ENCODE results near the gene RIN3. TPM values are rescaled to one million over a fixed set of nuclear protein-coding genes. Genes with fewer than 3 reads are reported as not detected.

RIN3 gene
- total RNA-seq, 1 donor from 2014 or later = 0.76 TPM

DNA sequence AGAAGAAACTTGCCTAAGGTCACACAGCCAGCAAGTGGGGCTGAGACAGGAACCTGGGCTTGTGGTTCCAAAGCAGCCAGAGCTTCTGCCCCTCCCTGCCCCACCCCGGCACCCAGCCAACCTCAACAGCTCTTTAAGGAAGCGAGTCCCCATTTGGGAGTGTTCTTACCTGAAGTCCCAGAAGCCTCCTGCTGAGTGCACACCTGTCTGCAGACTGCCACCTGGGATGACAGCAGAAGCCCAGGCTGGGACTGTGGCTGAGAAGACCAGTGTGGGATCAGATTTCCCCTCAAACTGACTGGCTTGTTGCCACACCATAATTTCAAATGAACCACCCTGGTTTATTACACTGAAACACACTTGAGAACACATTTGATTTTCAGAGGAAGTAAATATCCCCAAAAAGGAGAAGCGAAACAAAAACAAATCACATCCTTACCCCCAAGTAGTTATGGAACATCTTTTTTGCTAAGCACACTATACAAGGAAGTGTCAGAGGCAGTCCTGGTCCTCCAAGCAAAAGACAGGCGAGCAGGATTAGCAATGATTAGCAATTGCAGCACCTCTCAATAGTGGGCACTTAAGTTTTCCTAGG lies 6.3 kb upstream of the RIN3 start:
- H3K9me3 Mint-ChIP-seq (ENCODE audit: unreplicated experiment) = peaks cover 1% of the 10 kb centered on the region

DNA sequence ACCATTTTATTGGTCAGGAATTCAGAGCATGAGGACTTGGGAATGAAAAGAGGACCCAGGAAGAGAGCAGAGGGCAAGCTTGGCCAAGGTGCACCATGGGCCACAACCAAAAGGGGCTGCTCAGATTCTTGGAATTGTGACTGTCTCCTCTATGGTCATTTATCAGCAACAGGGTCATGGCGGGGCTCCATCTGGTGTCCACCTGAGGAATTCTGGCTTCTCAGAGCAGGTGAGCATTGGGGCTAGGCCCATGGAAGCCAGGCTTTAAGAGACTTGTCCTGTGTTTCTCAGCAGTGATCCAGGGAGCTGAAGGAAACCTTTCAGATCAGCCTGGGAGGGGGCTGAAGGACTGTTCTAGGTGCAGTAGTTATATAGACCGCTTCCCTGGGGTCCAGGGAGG lies 2.6 kb upstream of the RIN3 start:
- Mint-ChIP-seq H3K36me3 (ENCODE audit: unreplicated experiment) (peaks cover 5% of the 10 kb centered on the region), H3K27me3 (ENCODE audit: unreplicated experiment) (peaks cover 6% of the 10 kb centered on the region)

More for the DNA sequence above, 6.3 kb upstream of the RIN3 start:
- Mint-ChIP-seq H3K27me3 (ENCODE audit: unreplicated experiment) (peaks cover 8% of the 10 kb centered on the region), H3K36me3 (ENCODE audit: unreplicated experiment) (peaks cover 2% of the 10 kb centered on the region), H3K27ac (ENCODE audit: unreplicated experiment) (no peak overlapping the region), H3K4me1 (ENCODE audit: low read depth, unreplicated experiment) (no peaks in the 10 kb centered on the region), H3K4me3 (ENCODE audit: unreplicated experiment) (no peak overlapping the region)
- DNase-seq = no peak
- TF ChIP-seq, protein P1, sequence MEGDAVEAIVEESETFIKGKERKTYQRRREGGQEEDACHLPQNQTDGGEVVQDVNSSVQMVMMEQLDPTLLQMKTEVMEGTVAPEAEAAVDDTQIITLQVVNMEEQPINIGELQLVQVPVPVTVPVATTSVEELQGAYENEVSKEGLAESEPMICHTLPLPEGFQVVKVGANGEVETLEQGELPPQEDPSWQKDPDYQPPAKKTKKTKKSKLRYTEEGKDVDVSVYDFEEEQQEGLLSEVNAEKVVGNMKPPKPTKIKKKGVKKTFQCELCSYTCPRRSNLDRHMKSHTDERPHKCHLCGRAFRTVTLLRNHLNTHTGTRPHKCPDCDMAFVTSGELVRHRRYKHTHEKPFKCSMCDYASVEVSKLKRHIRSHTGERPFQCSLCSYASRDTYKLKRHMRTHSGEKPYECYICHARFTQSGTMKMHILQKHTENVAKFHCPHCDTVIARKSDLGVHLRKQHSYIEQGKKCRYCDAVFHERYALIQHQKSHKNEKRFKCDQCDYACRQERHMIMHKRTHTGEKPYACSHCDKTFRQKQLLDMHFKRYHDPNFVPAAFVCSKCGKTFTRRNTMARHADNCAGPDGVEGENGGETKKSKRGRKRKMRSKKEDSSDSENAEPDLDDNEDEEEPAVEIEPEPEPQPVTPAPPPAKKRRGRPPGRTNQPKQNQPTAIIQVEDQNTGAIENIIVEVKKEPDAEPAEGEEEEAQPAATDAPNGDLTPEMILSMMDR (IDR thresholded peaks at IDR 0.05; ENCODE audit: partially characterized antibody, unreplicated experiment) = no peak

DNA sequence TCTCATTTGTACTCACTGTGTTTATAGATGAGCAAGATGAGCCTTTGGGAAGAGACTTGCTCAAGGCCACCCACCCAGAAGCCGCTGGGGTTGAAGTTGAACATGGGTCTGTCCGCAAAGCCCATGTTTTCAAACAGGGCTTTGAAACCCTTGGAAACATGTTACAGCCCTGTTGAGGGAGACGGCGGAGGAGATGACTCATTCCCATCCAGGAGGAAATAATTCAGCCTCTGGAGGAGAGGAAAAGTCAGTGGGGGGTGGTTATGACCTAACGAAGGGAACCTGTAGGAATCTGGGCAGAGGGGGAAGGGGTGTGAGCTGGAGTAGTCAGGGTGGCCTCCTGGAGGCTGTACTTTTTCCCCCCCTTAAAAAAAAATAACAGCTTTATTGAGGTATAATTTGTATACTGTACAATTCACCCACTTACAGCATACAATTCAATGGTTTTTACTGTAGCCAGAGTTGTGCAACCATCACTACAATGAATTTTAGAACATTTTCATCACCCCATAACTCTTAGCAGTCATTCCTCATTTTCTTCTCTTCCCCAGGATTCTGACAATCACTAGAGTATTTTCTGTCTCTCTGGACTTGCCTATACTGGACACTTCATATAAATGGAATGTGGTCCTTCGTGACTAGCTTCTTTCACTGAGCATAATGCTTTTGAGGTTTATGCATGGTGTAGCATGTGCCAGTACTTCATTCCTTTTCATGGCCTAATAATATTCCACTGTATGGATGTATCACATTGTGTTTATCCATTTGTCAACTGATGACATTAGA lies 1.9 kb upstream of the RIN3 start:
- H3K27ac Mint-ChIP-seq (ENCODE audit: unreplicated experiment) = no peak overlapping the region
- H3K27me3 Mint-ChIP-seq (ENCODE audit: unreplicated experiment) = peaks cover 6% of the 10 kb centered on the region
- no peak overlapping the region for H3K4me3 Mint-ChIP-seq (ENCODE audit: unreplicated experiment)
- TF ChIP-seq, protein P1 (IDR thresholded peaks at IDR 0.05; ENCODE audit: partially characterized antibody, unreplicated experiment) = no peak
- DNase-seq = no peak
- H3K4me1 Mint-ChIP-seq (ENCODE audit: low read depth, unreplicated experiment) = peaks cover under 1% of the 10 kb centered on the region
- peaks cover 5% of the 10 kb centered on the region for H3K36me3 Mint-ChIP-seq (ENCODE audit: unreplicated experiment)
- H3K9me3 Mint-ChIP-seq (ENCODE audit: unreplicated experiment) = peaks cover 2% of the 10 kb centered on the region

More for the DNA sequence above, 2.6 kb upstream of the RIN3 start:
- no peaks in the 10 kb centered on the region for H3K4me1 Mint-ChIP-seq (ENCODE audit: low read depth, unreplicated experiment)
- H3K27ac Mint-ChIP-seq (ENCODE audit: unreplicated experiment) = no peak overlapping the region
- TF ChIP-seq, protein P1 (IDR thresholded peaks at IDR 0.05; ENCODE audit: partially characterized antibody, unreplicated experiment) = no peak
- no peak for DNase-seq
- H3K9me3 Mint-ChIP-seq (ENCODE audit: unreplicated experiment) = peaks cover 2% of the 10 kb centered on the region
- no peak overlapping the region for H3K4me3 Mint-ChIP-seq (ENCODE audit: unreplicated experiment)

DNA sequence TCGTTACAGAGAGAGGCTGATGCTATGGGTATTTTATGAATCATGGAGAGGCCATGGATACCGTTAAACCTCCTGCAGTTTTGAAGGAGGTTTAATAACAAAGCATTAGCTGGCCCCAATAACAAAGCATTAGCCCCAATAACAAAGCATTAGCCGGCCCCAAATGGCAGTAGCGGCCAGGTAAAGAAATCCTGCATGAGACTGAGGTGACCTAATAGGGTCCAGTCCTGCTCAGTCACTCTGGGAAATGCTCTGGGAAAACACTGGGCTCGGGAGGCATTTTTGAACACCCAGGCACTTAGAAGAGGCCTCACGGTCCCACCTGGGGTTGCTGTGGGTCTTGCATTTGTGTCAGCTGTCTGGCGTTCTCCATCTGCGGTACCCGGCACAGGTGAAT lies 776 bp upstream of the RIN3 start:
- peaks cover 6% of the 10 kb centered on the region for H3K4me1 Mint-ChIP-seq (ENCODE audit: low read depth, unreplicated experiment)
- peaks cover 6% of the 10 kb centered on the region for H3K27me3 Mint-ChIP-seq (ENCODE audit: unreplicated experiment)
- H3K36me3 Mint-ChIP-seq (ENCODE audit: unreplicated experiment) = peaks cover 5% of the 10 kb centered on the region
- no peak for DNase-seq
- H3K9me3 Mint-ChIP-seq (ENCODE audit: unreplicated experiment) = peaks cover 3% of the 10 kb centered on the region
- no peak overlapping the region for H3K27ac Mint-ChIP-seq (ENCODE audit: unreplicated experiment)
- H3K4me3 Mint-ChIP-seq (ENCODE audit: unreplicated experiment) = no peak overlapping the region
- TF ChIP-seq, protein P1 (IDR thresholded peaks at IDR 0.05; ENCODE audit: partially characterized antibody, unreplicated experiment) = no peak
